Measurements from ENCODE around the gene TRAPPC2L.

DNA sequence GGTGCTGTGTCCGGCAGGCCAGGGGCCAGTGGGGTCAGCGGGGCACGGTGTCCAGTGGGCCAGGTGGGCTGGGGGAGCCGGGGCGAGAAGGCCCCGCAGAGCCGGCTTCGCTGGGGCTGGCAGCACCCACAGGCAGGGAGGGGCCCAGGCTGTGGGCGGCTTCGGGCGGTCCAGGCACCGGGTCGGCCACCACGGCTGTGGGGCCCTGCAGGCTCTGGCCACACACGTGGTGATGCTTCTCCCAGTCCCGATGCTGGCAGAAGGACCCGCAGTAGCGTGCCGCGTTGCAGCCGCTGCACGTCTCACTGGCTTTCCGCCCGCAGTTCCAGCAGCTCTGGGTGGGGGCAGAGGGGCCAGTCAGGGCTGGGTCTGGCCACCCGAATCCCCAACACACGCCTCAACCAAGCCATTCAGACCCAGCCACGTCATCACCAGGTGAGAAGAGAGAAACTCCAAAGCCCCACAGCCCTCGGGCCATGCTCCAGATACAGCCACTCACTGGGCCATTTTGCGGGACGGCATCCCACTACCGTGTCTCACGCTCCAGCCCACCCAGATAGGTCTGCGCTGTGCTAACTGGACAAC, 20.1 kb downstream of the TRAPPC2L start:
- TF ChIP-seq REST (IDR thresholded peaks at IDR 0.05; ENCODE audit: low read depth, low read length) (no peak), POLR2AphosphoS5 (IDR thresholded peaks at IDR 0.05; ENCODE audit: low read length) (no peak), RAD21 (IDR thresholded peaks at IDR 0.05; ENCODE audit: insufficient read depth, low read depth, low read length) (no peak), CEBPB (IDR thresholded peaks at IDR 0.05; ENCODE audit: borderline replicate concordance in 1 of 2, low read depth in 2 of 2, low read length in 2 of 2) (no peak), POLR2A (IDR thresholded peaks at IDR 0.05; ENCODE audit: low read depth, low read length) (no peak), ZNF207 (IDR thresholded peaks at IDR 0.05; ENCODE audit: borderline replicate concordance) (no peak), CREM (IDR thresholded peaks at IDR 0.05; ENCODE audit: low read depth) (no peak)
- TF ChIP-seq, protein P1, sequence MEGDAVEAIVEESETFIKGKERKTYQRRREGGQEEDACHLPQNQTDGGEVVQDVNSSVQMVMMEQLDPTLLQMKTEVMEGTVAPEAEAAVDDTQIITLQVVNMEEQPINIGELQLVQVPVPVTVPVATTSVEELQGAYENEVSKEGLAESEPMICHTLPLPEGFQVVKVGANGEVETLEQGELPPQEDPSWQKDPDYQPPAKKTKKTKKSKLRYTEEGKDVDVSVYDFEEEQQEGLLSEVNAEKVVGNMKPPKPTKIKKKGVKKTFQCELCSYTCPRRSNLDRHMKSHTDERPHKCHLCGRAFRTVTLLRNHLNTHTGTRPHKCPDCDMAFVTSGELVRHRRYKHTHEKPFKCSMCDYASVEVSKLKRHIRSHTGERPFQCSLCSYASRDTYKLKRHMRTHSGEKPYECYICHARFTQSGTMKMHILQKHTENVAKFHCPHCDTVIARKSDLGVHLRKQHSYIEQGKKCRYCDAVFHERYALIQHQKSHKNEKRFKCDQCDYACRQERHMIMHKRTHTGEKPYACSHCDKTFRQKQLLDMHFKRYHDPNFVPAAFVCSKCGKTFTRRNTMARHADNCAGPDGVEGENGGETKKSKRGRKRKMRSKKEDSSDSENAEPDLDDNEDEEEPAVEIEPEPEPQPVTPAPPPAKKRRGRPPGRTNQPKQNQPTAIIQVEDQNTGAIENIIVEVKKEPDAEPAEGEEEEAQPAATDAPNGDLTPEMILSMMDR (IDR thresholded peaks at IDR 0.05 in 2 of 3, conservative IDR thresholded peaks at IDR 0.05 in 1 of 3; ENCODE audit: control insufficient read depth in 2 of 3, extremely low read depth in 1 of 3, insufficient read depth in 1 of 3, low read depth in 3 of 3, low read length in 3 of 3), result no peak

Data from GM12878 (cell line).